A549 (cell line): ENCODE data around the gene PALM3. TPM values are rescaled to one million over a fixed set of nuclear protein-coding genes. Genes with fewer than 3 reads are reported as not detected.

ENCODE experiments used
- ATAC-seq, 2 experiments: fragments of 200-7000 bp in 1 of 2; fragments of >200 bp in 1 of 2; cut with Nextera tagmentation in 1 of 2; cut with Tn5 transposase in 1 of 2; 3 replicates each; pipeline versions ENCODE4 v1.8.0 to v1.9.1; 2018 to 2020; ENCODE audit warnings: mild to moderate bottlenecking in 1 of 2, moderate library complexity in 1 of 2
- CTCF ChIA-PET: fragments of 300-600 bp; sonication (Branson Sonifier 250); formaldehyde crosslinking; extraction: SDS; loops from one replicate; lab custom pipeline; 2021; ENCODE audit warnings: antibody characterized with exemption, inconsistent platforms; lab: Yijun Ruan, JAX
- POLR2A ChIA-PET: fragments of 350-600 bp; formaldehyde crosslinking; extraction: SDS; loops from one replicate; lab custom pipeline; 2021; ENCODE audit warnings: antibody characterized with exemption, inconsistent platforms; lab: Yijun Ruan, JAX
- DNase-seq, 2 experiments: peaks; one replicate each; pipeline versions ENCODE4 v3.0.0 to v3.0.0-alpha.2; 2011 to 2016; ENCODE audit warnings: low read depth in 1 of 2, low spot score in 1 of 2
- FAIRE-seq: peaks from 2 replicates; lab custom pipeline; 2011; peaks lifted over from hg19 to GRCh38; lab: Jason Lieb, UNC
- H3K27ac ChIP-seq, 2 experiments: fragments of >200 bp; sonication (Bioruptor Twin); formaldehyde crosslinking; 3 replicates each; pipeline ENCODE4 v1.5.1; 2016 to 2017
- H3K4me1 ChIP-seq: fragments of >200 bp; sonication (Bioruptor Twin); formaldehyde crosslinking; 3 replicates; pipeline ENCODE4 v1.6.1; 2016
- H3K4me2 ChIP-seq: fragments of >200 bp; sonication (Bioruptor Twin); formaldehyde crosslinking; 3 replicates; pipeline ENCODE4 v1.6.1; 2016
- H3K4me3 ChIP-seq: fragments of >200 bp; sonication (Bioruptor Twin); formaldehyde crosslinking; 3 replicates; pipeline ENCODE4 v1.5.1; 2016
- H3K9me3 ChIP-seq: fragments of >200 bp; sonication (Bioruptor Twin); formaldehyde crosslinking; 3 replicates; pipeline ENCODE4 v1.6.1; 2016
- BHLHE40 ChIP-seq: IDR thresholded peaks from 2 replicates; pipeline ENCODE4 v1.6.1; 2012; ENCODE audit warnings: low read depth, low read length, inconsistent platforms
- CBX2 ChIP-seq: fragments of 200-600 bp; sonication (generic); IDR thresholded peaks from 2 replicates; pipeline ENCODE4 v1.6.1; 2016; ENCODE audit warnings: low read depth, mild to moderate bottlenecking, borderline replicate concordance
- CBX8 ChIP-seq: fragments of 200-600 bp; sonication (generic); IDR thresholded peaks from 2 replicates; pipeline ENCODE4 v1.6.1; 2016
- CHD2 ChIP-seq: fragments of 150-350 bp; IDR thresholded peaks from 2 replicates; pipeline ENCODE4 v1.6.1; 2014; ENCODE audit warnings: low read length; ENCODE audit not compliant: partially characterized antibody
- EP300 ChIP-seq, 2 experiments: fragments of >200 bp; sonication (Bioruptor Twin); formaldehyde crosslinking; IDR thresholded peaks; 2 replicates in 1 of 2; 3 replicates in 1 of 2; pipeline ENCODE4 v1.6.1; 2016 to 2017
- ESRRA ChIP-seq: fragments of 150-350 bp; IDR thresholded peaks from 2 replicates; pipeline ENCODE4 v1.6.1; 2014; ENCODE audit warnings: mild to moderate bottlenecking, low read length, borderline replicate concordance
- FOSB ChIP-seq: fragments of 250-450 bp; sonication (Bioruptor Pico); IDR thresholded peaks from 2 replicates; pipeline ENCODE4 v1.5.0; 2020; ENCODE audit warnings: mild to moderate bottlenecking, moderate library complexity
- FOSL2 ChIP-seq, 2 experiments: fragments of 450-650 bp in 1 of 2; fragments of >200 bp in 1 of 2; sonication (Bioruptor Twin) in 1 of 2; formaldehyde crosslinking; IDR thresholded peaks; 2 replicates each; pipeline versions ENCODE4 v1.5.0 to v1.6.1; 2016 to 2020; ENCODE audit warnings: mild to moderate bottlenecking in 1 of 2, moderate library complexity in 1 of 2
- FOXS1 ChIP-seq: fragments of 250-450 bp; sonication (Bioruptor Pico); IDR thresholded peaks from 2 replicates; pipeline ENCODE4 v1.5.0; 2020; ENCODE audit warnings: mild to moderate bottlenecking, moderate library complexity
- HDAC2 ChIP-seq: fragments of 200-600 bp; sonication (generic); IDR thresholded peaks from 2 replicates; pipeline ENCODE4 v1.6.1; 2016
- HEYL ChIP-seq: fragments of 250-450 bp; sonication (Bioruptor Pico); IDR thresholded peaks from 2 replicates; pipeline ENCODE4 v1.8.0; 2021; ENCODE audit warnings: mild to moderate bottlenecking, moderate library complexity
- JUN ChIP-seq, 2 experiments: fragments of >200 bp; sonication (Bioruptor Twin); formaldehyde crosslinking; IDR thresholded peaks; 2 replicates in 1 of 2; 3 replicates in 1 of 2; pipeline ENCODE4 v1.6.1; 2016 to 2017
- KDM1A ChIP-seq: fragments of 200-600 bp; sonication (generic); IDR thresholded peaks from 2 replicates; pipeline ENCODE4 v1.6.1; 2016; ENCODE audit warnings: low read depth, mild to moderate bottlenecking
- MAFK ChIP-seq: fragments of 450-650 bp; IDR thresholded peaks from 2 replicates; pipeline ENCODE4 v1.6.1; 2014; ENCODE audit not compliant: partially characterized antibody
- NFE2L2 ChIP-seq: fragments of 150-350 bp; conservative IDR thresholded peaks from 2 replicates; pipeline ENCODE4 v1.6.1; 2014; ENCODE audit warnings: low read length
- PHF8 ChIP-seq: fragments of 200-600 bp; sonication (generic); IDR thresholded peaks from 2 replicates; pipeline ENCODE4 v1.6.1; 2016; ENCODE audit warnings: low read depth, mild to moderate bottlenecking, antibody characterized with exemption, moderate library complexity, borderline replicate concordance
- POLR2A ChIP-seq: IDR thresholded peaks from 2 replicates; pipeline ENCODE4 v1.6.1; 2012; ENCODE audit warnings: mild to moderate bottlenecking, low read length
- POLR2AphosphoS2 ChIP-seq: conservative IDR thresholded peaks from 2 replicates; pipeline ENCODE4 v1.6.1; 2012; ENCODE audit warnings: low read length, improper control_type of control experiment, inconsistent platforms
- SMC3 ChIP-seq: fragments of >200 bp; sonication (Bioruptor Twin); formaldehyde crosslinking; IDR thresholded peaks from 3 replicates; pipeline ENCODE4 v1.6.1; 2018; ENCODE audit warnings: inconsistent platforms
- ZC3H11A ChIP-seq: fragments of 450-650 bp; IDR thresholded peaks from 2 replicates; pipeline ENCODE4 v1.6.1; 2014; ENCODE audit warnings: antibody characterized with exemption, mild to moderate bottlenecking
- ZFP36 ChIP-seq: fragments of 450-650 bp; IDR thresholded peaks from 2 replicates; pipeline ENCODE4 v1.6.1; 2014; ENCODE audit warnings: borderline replicate concordance; ENCODE audit not compliant: partially characterized antibody
- WGBS: methylation state at CpG from one replicate; pipeline ENCODE4 v1.1.6; 2017; ENCODE audit errors: missing lambda C conversion rate; 5-methylcytosine and 5-hydroxymethylcytosine counted together
- polyA plus RNA-seq, 4 experiments: library from polyadenylated mRNA; depleted of rRNA in 3 of 4; stranded (reverse); fragments of >200 nt; fragmentation: RNase III in 1 of 4; extraction: RNeasy Plus Mini Kit Qiagen cat#74134 plus additional on column Dnase treatment in 1 of 4; gene quantifications; 2 replicates in 3 of 4; 3 replicates in 1 of 4; pipeline ENCODE4 v1.2.3, GENCODE V29; 2011 to 2017
- TF ChIP-seq, protein P1 (sequence below): fragments of 200-600 bp; sonication (generic); IDR thresholded peaks from 2 replicates; pipeline ENCODE4 v1.6.1; 2016; ENCODE audit warnings: antibody characterized with exemption, mild to moderate bottlenecking, moderate library complexity
- TF ChIP-seq, protein P2 (sequence below): fragments of 250-450 bp; sonication (Bioruptor Pico); IDR thresholded peaks from 2 replicates; pipeline ENCODE4 v1.5.0; 2021; ENCODE audit warnings: mild to moderate bottlenecking, moderate library complexity, borderline replicate concordance
- TF ChIP-seq, protein P3 (sequence below): fragments of >200 bp; sonication (Bioruptor Twin); formaldehyde crosslinking; IDR thresholded peaks from 3 replicates; pipeline ENCODE4 v1.5.1; 2016
- TF ChIP-seq, protein P4 (sequence below): fragments of 450-650 bp; IDR thresholded peaks from 2 replicates; pipeline ENCODE4 v1.6.1; 2014; ENCODE audit warnings: antibody characterized with exemption

PALM3 gene
- polyA plus RNA-seq, 2 of the 4 experiments (the other 2 are of a cell fraction) = 0.96 to 12.1 TPM

DNA sequence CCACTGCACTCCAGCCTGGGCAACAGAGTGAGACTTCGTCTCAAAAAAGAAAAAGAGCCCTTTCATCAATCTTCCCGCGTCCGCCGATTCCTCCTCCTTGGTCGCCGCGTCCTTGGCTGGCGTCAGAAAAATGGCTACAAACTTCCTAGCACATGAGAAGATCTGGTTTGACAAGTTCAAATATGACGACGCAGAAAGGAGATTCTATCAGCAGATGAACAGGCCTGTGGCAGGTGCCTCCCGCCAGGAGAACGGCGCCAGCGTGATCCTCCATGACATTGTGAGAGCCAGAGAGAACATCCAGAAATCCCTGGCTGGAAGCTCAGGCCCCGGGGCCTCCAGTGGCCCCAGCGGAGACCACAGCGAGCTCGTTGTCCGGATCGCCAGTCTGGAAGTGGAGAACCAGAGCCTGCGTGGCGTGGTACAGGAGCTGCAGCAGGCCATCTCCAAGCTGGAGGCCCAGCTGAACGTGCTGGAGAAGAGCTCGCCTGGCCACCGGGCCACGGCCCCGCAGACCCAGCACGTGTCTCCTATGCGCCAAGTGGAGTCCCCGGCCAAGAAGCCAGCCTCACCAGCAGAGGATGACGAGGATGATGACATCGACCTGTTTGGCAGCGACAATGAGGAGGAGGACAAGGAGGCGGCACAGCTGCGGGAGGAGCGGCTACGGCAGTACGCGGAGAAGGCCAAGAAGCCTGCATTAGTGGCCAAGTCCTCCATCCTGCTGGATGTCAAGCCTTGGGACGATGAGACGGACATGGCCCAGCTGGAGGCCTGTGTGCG, 8.6 kb upstream of the PALM3 start (continued):
- TF ChIP-seq, protein P1, sequence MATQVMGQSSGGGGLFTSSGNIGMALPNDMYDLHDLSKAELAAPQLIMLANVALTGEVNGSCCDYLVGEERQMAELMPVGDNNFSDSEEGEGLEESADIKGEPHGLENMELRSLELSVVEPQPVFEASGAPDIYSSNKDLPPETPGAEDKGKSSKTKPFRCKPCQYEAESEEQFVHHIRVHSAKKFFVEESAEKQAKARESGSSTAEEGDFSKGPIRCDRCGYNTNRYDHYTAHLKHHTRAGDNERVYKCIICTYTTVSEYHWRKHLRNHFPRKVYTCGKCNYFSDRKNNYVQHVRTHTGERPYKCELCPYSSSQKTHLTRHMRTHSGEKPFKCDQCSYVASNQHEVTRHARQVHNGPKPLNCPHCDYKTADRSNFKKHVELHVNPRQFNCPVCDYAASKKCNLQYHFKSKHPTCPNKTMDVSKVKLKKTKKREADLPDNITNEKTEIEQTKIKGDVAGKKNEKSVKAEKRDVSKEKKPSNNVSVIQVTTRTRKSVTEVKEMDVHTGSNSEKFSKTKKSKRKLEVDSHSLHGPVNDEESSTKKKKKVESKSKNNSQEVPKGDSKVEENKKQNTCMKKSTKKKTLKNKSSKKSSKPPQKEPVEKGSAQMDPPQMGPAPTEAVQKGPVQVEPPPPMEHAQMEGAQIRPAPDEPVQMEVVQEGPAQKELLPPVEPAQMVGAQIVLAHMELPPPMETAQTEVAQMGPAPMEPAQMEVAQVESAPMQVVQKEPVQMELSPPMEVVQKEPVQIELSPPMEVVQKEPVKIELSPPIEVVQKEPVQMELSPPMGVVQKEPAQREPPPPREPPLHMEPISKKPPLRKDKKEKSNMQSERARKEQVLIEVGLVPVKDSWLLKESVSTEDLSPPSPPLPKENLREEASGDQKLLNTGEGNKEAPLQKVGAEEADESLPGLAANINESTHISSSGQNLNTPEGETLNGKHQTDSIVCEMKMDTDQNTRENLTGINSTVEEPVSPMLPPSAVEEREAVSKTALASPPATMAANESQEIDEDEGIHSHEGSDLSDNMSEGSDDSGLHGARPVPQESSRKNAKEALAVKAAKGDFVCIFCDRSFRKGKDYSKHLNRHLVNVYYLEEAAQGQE = no peak
- TF ChIP-seq SMC3 = no peak
- TF ChIP-seq, protein P2, sequence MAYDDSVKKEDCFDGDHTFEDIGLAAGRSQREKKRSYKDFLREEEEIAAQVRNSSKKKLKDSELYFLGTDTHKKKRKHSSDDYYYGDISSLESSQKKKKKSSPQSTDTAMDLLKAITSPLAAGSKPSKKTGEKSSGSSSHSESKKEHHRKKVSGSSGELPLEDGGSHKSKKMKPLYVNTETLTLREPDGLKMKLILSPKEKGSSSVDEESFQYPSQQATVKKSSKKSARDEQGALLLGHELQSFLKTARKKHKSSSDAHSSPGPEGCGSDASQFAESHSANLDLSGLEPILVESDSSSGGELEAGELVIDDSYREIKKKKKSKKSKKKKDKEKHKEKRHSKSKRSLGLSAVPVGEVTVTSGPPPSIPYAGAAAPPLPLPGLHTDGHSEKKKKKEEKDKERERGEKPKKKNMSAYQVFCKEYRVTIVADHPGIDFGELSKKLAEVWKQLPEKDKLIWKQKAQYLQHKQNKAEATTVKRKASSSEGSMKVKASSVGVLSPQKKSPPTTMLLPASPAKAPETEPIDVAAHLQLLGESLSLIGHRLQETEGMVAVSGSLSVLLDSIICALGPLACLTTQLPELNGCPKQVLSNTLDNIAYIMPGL = no peak
- no peak for TF ChIP-seq POLR2AphosphoS2
- TF ChIP-seq CBX2 = no peak
- no peak for TF ChIP-seq ZFP36
- no peak for TF ChIP-seq FOXS1
- no peak for TF ChIP-seq ESRRA

DNA sequence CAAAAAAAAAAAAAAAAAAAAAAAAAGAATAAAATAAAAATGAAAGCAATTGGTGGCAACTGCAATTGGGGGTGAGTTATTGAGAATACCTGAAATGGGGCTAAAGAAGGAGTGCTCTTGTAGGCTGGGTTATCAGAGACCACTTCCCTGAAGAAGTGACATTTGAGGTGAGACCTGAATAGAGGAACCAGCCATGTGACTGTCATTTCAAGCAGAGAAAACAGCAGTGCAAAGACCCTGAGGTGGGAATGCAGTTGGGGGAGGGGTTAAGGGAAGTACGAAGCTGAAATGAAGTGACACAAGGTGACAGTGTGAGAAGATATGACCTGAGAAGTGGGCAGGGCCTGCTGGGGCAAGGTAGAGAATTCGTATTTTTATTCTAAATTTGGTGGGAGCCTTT, 4.3 kb upstream of the PALM3 start:
- Histone ChIP-seq H3K9me3 (no peaks in the 10 kb centered on the region), H3K4me2 (no peak overlapping the region), H3K4me1 (peaks cover 9% of the 10 kb centered on the region; the same call in 1 of the 3 replicates), H3K27ac (no peak overlapping the region)
- ChIA-PET CTCF (no interaction called here), POLR2A (no interaction called here)
- 49% methylated on average over 2 of the region's 2 CpGs for WGBS
- DNase-seq = no peak
- ATAC-seq = no peak
- FAIRE-seq = no peak
- TF ChIP-seq HEYL (CRISPR knock-in tag) = no peak
- TF ChIP-seq, protein P3, sequence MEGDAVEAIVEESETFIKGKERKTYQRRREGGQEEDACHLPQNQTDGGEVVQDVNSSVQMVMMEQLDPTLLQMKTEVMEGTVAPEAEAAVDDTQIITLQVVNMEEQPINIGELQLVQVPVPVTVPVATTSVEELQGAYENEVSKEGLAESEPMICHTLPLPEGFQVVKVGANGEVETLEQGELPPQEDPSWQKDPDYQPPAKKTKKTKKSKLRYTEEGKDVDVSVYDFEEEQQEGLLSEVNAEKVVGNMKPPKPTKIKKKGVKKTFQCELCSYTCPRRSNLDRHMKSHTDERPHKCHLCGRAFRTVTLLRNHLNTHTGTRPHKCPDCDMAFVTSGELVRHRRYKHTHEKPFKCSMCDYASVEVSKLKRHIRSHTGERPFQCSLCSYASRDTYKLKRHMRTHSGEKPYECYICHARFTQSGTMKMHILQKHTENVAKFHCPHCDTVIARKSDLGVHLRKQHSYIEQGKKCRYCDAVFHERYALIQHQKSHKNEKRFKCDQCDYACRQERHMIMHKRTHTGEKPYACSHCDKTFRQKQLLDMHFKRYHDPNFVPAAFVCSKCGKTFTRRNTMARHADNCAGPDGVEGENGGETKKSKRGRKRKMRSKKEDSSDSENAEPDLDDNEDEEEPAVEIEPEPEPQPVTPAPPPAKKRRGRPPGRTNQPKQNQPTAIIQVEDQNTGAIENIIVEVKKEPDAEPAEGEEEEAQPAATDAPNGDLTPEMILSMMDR = no peak
- no peak for TF ChIP-seq JUN (IDR thresholded peaks at IDR 0.05)
- no peak for TF ChIP-seq PHF8
- no peak for TF ChIP-seq POLR2A
- no peak for TF ChIP-seq FOSB (CRISPR knock-in tag)
- TF ChIP-seq MAFK = no peak
- TF ChIP-seq, protein P4, sequence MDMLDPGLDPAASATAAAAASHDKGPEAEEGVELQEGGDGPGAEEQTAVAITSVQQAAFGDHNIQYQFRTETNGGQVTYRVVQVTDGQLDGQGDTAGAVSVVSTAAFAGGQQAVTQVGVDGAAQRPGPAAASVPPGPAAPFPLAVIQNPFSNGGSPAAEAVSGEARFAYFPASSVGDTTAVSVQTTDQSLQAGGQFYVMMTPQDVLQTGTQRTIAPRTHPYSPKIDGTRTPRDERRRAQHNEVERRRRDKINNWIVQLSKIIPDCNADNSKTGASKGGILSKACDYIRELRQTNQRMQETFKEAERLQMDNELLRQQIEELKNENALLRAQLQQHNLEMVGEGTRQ = no peak
- no peak for TF ChIP-seq FOSL2 (IDR thresholded peaks at IDR 0.05)
- no peak for TF ChIP-seq FOSL2 (CRISPR knock-in tag; IDR thresholded peaks at IDR 0.05)
- TF ChIP-seq SMC3 = no peak
- TF ChIP-seq BHLHE40 = no peak
- TF ChIP-seq FOXS1 = no peak
- TF ChIP-seq NFE2L2 = no peak
- TF ChIP-seq ZC3H11A = no peak
- TF ChIP-seq KDM1A = no peak
- TF ChIP-seq HDAC2 = no peak
- no peak for TF ChIP-seq CHD2
- no peak for TF ChIP-seq EP300 (IDR thresholded peaks at IDR 0.05)
- no peak for TF ChIP-seq CBX8
- no peak for TF ChIP-seq CBX2
- TF ChIP-seq, all 56 proteins: peak for 0
- H3K4me3 ChIP-seq = no peak overlapping the region
